Nephron (organoid): Measurements from ENCODE around the gene TRIP11.
A peak's percentile ranks its signal among the peaks of the same experiment; 100 is the strongest.

ENCODE experiments used
- H3K27ac Mint-ChIP-seq, 3 experiments: 2 replicates each; pipeline ENCODE4 v1.8.0; 2020; ENCODE audit warnings: mixed read lengths in 3 of 3, mild to moderate bottlenecking in 2 of 3, moderate library complexity in 1 of 3
- H3K27me3 Mint-ChIP-seq: 2 replicates; pipeline ENCODE4 v1.8.0; 2021; ENCODE audit warnings: low read depth, mild to moderate bottlenecking, moderate library complexity, mixed read lengths
- H3K36me3 Mint-ChIP-seq: 2 replicates; pipeline ENCODE4 v1.8.0; 2020; ENCODE audit warnings: low read depth, mixed read lengths
- H3K4me1 Mint-ChIP-seq: 2 replicates; pipeline ENCODE4 v1.8.0; 2020; ENCODE audit warnings: mixed read lengths
- H3K4me3 Mint-ChIP-seq, 3 experiments: 2 replicates each; pipeline ENCODE4 v1.8.0; 2020; ENCODE audit warnings: mild to moderate bottlenecking in 3 of 3, mixed read lengths in 3 of 3, moderate library complexity in 2 of 3
- H3K9me3 Mint-ChIP-seq: 2 replicates; pipeline ENCODE4 v1.8.0; 2020; ENCODE audit warnings: mixed read lengths
- CTCF ChIP-seq, 3 experiments: fragments of 200-600 bp; sonication (generic); IDR thresholded peaks; one replicate each; pipeline ENCODE4 v1.5.0; 2021; ENCODE audit warnings: antibody characterized with exemption in 3 of 3; ENCODE audit not compliant: unreplicated experiment in 3 of 3

TRIP11 gene

DNA sequence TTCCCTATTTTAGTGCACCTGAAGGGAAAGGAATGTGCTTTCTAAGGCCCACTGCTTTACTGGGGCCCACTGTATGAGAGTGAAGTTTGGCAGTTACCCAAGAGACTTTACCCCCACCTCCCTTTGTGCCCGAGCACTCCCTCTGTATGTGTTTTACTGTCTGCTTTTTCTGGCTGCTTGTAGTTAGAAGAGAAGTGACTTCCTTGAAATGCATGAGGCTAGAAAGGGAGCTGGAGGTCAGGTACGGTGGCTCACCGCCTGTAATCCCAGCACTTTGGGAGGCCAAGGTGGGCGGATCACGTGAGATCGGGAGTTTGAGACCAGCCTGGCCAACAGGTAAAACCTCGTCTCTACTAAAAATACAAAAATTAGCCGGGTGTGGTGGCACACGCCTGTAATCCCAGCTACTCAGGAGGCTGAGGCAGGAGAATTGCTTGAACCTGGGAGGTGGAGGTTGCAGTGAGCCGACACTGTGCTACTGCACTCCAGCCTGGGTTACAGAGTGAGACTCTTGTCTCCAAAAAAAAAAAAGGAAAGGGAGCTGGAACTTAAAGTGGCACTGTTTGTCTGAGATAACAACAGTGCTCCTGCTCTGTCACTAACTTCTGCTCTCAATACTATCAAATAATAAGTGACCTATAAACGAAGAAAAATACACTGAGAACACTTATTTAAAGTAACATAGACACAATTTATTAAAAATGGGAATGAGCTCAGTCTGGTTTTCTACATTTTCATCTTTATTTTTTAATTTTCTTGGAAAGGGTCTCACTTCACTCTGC is 5.8 kb downstream of the TRIP11 start:
- peak overlapping the region; percentile 65 to 95 (median 85) for H3K27ac Mint-ChIP-seq
- peaks cover 41% of the 10 kb centered on the region for H3K36me3 Mint-ChIP-seq
- no peaks in the 10 kb centered on the region for H3K9me3 Mint-ChIP-seq
- H3K4me3 Mint-ChIP-seq: peak overlapping the region in 2 of 3 experiments; percentile 13 to 54
- no peak for TF ChIP-seq CTCF (IDR thresholded peaks at IDR 0.05; ENCODE audit: unreplicated experiment in 3 of 3)
- peaks cover 28% of the 10 kb centered on the region for H3K4me1 Mint-ChIP-seq
- no peaks in the 10 kb centered on the region for H3K27me3 Mint-ChIP-seq

DNA sequence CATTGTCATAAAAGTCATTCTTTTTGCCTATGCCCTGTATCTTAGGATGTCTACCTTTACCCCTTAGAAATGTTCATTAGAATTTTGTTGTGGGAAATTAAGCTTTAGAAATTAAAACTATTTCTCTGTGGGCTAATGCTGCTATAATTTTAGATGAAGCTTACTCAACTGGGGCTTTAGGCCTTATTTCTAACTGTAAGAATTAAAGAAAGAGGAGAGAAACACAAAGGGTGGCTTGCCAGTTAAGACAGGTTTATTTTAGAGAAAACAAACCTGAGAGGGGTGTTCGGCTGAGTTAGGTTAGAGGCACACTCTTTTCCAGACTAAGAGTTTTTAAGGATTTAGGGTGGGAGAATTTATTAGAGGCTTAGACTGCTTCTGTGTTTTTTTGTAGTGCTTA is 6.4 kb downstream of the TRIP11 start:
- peaks cover 25% of the 10 kb centered on the region for H3K4me1 Mint-ChIP-seq
- H3K36me3 Mint-ChIP-seq: peaks cover 45% of the 10 kb centered on the region
- H3K4me3 Mint-ChIP-seq: no peak overlapping the region
- H3K9me3 Mint-ChIP-seq: no peaks in the 10 kb centered on the region
- H3K27me3 Mint-ChIP-seq: no peaks in the 10 kb centered on the region
- no peak for TF ChIP-seq CTCF (IDR thresholded peaks at IDR 0.05; ENCODE audit: unreplicated experiment in 3 of 3)
- peak overlapping the region; percentile 65 to 95 (median 85) for H3K27ac Mint-ChIP-seq

DNA sequence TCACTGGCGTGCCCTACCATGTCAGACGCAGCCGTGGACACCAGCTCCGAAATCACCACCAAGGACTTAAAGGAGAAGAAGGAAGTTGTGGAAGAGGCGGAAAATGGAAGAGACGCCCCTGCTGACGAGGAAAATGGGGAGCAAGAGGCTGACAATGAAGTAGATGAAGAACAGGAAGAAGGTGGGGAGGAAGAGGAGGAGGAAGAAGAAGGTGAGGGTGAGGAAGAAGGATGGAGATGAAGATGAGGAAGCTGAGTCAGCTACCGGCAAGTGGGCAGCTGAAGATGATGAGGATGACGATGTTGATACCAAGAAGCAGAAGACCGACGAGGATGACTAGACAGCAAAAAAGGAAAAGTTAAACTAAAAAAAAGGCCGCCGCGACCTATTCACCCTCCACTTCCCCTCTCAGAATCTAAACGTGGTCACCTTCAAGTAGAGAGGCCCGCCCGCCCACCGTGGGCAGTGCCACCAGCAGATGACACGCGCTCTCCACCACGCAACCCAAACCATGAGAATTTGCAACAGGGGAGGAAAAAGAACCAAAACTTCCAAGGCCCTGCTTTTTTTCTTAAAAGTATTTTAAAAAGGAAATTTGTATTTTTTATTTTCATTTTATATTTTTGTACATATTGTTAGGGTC is 13.2 kb downstream of the TRIP11 start:
- H3K4me3 Mint-ChIP-seq: no peak overlapping the region
- no peak overlapping the region for H3K27ac Mint-ChIP-seq
- H3K27me3 Mint-ChIP-seq: no peaks in the 10 kb centered on the region
- H3K9me3 Mint-ChIP-seq: no peaks in the 10 kb centered on the region
- no peaks in the 10 kb centered on the region for H3K4me1 Mint-ChIP-seq
- TF ChIP-seq CTCF (IDR thresholded peaks at IDR 0.05; ENCODE audit: unreplicated experiment in 3 of 3): no peak
- peaks cover 46% of the 10 kb centered on the region for H3K36me3 Mint-ChIP-seq

- peaks cover 26% of the 10 kb centered on the region for H3K36me3 Mint-ChIP-seq
- no peaks in the 10 kb centered on the region for H3K27me3 Mint-ChIP-seq
- no peak overlapping the region for H3K27ac Mint-ChIP-seq
- H3K4me3 Mint-ChIP-seq: no peak overlapping the region
- H3K9me3 Mint-ChIP-seq: no peaks in the 10 kb centered on the region
- no peak for TF ChIP-seq CTCF (IDR thresholded peaks at IDR 0.05; ENCODE audit: unreplicated experiment in 3 of 3)
- H3K4me1 Mint-ChIP-seq: no peaks in the 10 kb centered on the region
Measured at GRCh38 chr14:92022036-92022435, 17.8 kb downstream of the TRIP11 start.

- Mint-ChIP-seq H3K4me1 (no peaks in the 10 kb centered on the region), H3K9me3 (no peaks in the 10 kb centered on the region), H3K27me3 (no peaks in the 10 kb centered on the region), H3K27ac (no peak overlapping the region), H3K4me3 (no peak overlapping the region), H3K36me3 (peaks cover 28% of the 10 kb centered on the region)
- TF ChIP-seq CTCF (IDR thresholded peaks at IDR 0.05; ENCODE audit: unreplicated experiment in 3 of 3): no peak
Measured at GRCh38 chr14:92021523-92021922, 18.3 kb downstream of the TRIP11 start.
